Osteocyte (in vitro differentiated cells): ENCODE measurements around the gene ZNF25. TPM values are rescaled to one million over a fixed set of nuclear protein-coding genes. Genes with fewer than 3 reads are reported as not detected.
A peak's percentile ranks its signal among the peaks of the same experiment; 100 is the strongest.

Source experiments
- DNase-seq: peaks from one replicate; pipeline ENCODE4 v3.0.0; 2021; ENCODE audit warnings: mixed read lengths; ENCODE audit not compliant: unreplicated experiment; ENCODE audit errors: extremely low spot score
- H3K27ac Mint-ChIP-seq: one replicate; pipeline ENCODE4 v1.8.0; 2021; ENCODE audit warnings: mild to moderate bottlenecking, mixed read lengths; ENCODE audit not compliant: unreplicated experiment
- H3K27me3 Mint-ChIP-seq: one replicate; pipeline ENCODE4 v1.8.0; 2021; ENCODE audit warnings: mixed read lengths; ENCODE audit not compliant: unreplicated experiment
- H3K36me3 Mint-ChIP-seq: one replicate; pipeline ENCODE4 v1.8.0; 2021; ENCODE audit warnings: mixed read lengths; ENCODE audit not compliant: unreplicated experiment
- H3K4me1 Mint-ChIP-seq: one replicate; pipeline ENCODE4 v1.8.0; 2021; ENCODE audit warnings: mixed read lengths; ENCODE audit not compliant: unreplicated experiment
- H3K4me3 Mint-ChIP-seq: one replicate; pipeline ENCODE4 v1.8.0; 2021; ENCODE audit warnings: mild to moderate bottlenecking, moderate library complexity, mixed read lengths; ENCODE audit not compliant: unreplicated experiment
- H3K9me3 Mint-ChIP-seq: one replicate; pipeline ENCODE4 v1.8.0; 2021; ENCODE audit warnings: mixed read lengths; ENCODE audit not compliant: unreplicated experiment
- total RNA-seq: library from RNA; stranded (reverse); gene quantifications from 2 replicates; pipeline ENCODE4 v1.2.1, GENCODE V29; 2021
- TF ChIP-seq, protein P1 (sequence below): fragments of 200-600 bp; sonication (generic); IDR thresholded peaks from 2 replicates; pipeline ENCODE4 v1.5.0; 2021; ENCODE audit warnings: antibody characterized with exemption, mild to moderate bottlenecking, moderate library complexity

The ZNF25 gene
- total RNA-seq, 1 donor from 2014 or later, result 11.5 TPM

GRCh38 chr10:37992083-37992482 lies 15.6 kb upstream of the ZNF25 start:
- Mint-ChIP-seq H3K9me3 (peaks cover 6% of the 10 kb centered on the region), H3K4me1 (no peaks in the 10 kb centered on the region), H3K4me3 (no peak overlapping the region), H3K27ac (no peak overlapping the region), H3K36me3 (no peaks in the 10 kb centered on the region), H3K27me3 (no peaks in the 10 kb centered on the region)
- DNase-seq, result no peak
- TF ChIP-seq, protein P1, sequence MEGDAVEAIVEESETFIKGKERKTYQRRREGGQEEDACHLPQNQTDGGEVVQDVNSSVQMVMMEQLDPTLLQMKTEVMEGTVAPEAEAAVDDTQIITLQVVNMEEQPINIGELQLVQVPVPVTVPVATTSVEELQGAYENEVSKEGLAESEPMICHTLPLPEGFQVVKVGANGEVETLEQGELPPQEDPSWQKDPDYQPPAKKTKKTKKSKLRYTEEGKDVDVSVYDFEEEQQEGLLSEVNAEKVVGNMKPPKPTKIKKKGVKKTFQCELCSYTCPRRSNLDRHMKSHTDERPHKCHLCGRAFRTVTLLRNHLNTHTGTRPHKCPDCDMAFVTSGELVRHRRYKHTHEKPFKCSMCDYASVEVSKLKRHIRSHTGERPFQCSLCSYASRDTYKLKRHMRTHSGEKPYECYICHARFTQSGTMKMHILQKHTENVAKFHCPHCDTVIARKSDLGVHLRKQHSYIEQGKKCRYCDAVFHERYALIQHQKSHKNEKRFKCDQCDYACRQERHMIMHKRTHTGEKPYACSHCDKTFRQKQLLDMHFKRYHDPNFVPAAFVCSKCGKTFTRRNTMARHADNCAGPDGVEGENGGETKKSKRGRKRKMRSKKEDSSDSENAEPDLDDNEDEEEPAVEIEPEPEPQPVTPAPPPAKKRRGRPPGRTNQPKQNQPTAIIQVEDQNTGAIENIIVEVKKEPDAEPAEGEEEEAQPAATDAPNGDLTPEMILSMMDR, result no peak

DNA sequence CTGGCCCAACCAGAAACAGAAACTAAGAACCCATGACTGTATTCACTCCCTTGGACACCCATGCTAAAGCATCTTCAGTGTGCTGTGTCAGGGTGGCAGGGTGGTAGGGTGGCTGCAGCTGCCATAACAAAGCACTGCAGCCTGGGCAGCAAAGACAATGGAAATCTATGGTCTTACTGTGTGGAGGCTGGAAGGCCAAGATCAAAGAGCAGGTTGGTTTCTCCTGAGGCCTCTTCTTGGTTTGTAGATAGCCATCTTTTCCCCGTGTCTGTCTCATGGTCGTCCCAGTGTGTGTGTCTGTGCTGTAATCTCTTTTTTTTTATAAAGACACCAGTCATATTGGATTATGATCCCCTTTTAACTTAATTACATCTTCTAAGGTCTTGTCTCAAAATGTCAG lies 15.2 kb upstream of the ZNF25 start:
- no peak for DNase-seq
- H3K27ac Mint-ChIP-seq, result no peak overlapping the region
- H3K4me3 Mint-ChIP-seq, result no peak overlapping the region
- H3K9me3 Mint-ChIP-seq, result peaks cover 6% of the 10 kb centered on the region
- TF ChIP-seq, protein P1, result no peak
- H3K27me3 Mint-ChIP-seq, result no peaks in the 10 kb centered on the region
- H3K36me3 Mint-ChIP-seq, result no peaks in the 10 kb centered on the region
- H3K4me1 Mint-ChIP-seq, result no peaks in the 10 kb centered on the region

GRCh38 chr10:37976880-37977203 lies 395 bp upstream of the ZNF25 start:
- Mint-ChIP-seq H3K4me3 (peak overlapping the region; percentile 85), H3K4me1 (peaks cover 18% of the 10 kb centered on the region), H3K27ac (peak overlapping the region; percentile 86), H3K27me3 (peaks cover 3% of the 10 kb centered on the region), H3K36me3 (peaks cover 6% of the 10 kb centered on the region), H3K9me3 (peaks cover 8% of the 10 kb centered on the region)
- TF ChIP-seq, protein P1, result no peak
- no peak for DNase-seq

DNA sequence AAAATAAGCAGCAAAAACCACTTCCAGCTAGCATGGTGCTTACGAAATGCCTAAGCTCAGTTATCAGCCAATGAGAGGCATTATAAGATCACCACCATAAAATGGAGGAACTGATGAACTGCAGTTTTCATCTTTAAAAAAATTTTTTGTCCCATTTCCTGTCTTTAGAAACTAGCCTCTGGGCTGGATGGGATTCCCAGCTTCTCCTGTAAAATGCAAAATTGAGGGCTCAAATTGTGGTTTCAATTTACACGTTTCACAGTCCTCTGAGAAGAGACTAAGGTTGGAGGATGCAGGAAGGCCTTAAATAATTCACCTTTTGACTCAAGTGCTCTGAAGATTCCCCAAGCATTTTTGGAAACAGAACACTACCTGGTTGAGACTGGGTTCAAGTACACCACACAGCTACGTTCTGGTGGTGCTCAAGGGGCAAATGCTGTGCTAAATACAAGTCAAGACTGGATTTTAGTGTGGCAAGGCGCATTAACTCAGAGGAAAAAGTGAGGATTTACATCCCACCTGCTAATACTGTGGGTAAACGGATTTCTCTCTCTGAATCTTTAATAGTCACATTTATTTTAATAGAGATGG lies 951 bp downstream of the ZNF25 start:
- H3K27ac Mint-ChIP-seq, result peak overlapping the region; percentile 86
- H3K4me3 Mint-ChIP-seq, result peak overlapping the region; percentile 85
- H3K27me3 Mint-ChIP-seq, result peaks cover 3% of the 10 kb centered on the region
- peaks cover 8% of the 10 kb centered on the region for H3K9me3 Mint-ChIP-seq
- H3K36me3 Mint-ChIP-seq, result peaks cover 11% of the 10 kb centered on the region
- peaks cover 18% of the 10 kb centered on the region for H3K4me1 Mint-ChIP-seq
- TF ChIP-seq, protein P1, result no peak
- DNase-seq, result no peak

GRCh38 chr10:37972396-37972795 lies 4.1 kb downstream of the ZNF25 start:
- Mint-ChIP-seq H3K9me3 (peaks cover 13% of the 10 kb centered on the region), H3K4me3 (no peak overlapping the region), H3K4me1 (peaks cover 18% of the 10 kb centered on the region), H3K27ac (no peak overlapping the region), H3K27me3 (no peaks in the 10 kb centered on the region), H3K36me3 (peaks cover 33% of the 10 kb centered on the region)
- TF ChIP-seq, protein P1, result no peak
- DNase-seq, result no peak
